GM18505 (cell line): ENCODE data around the gene KIAA0232.
"Not testable (repeated sequence)": the region's sequence is repeated elsewhere in the genome, so short reads cannot be mapped to it uniquely, and the experiment has no call there.

ENCODE experiments used
- ATAC-seq: cut with Tn5 transposase; IDR thresholded peaks from one replicate; pipeline ENCODE4 v1.9.1; 2021; ENCODE audit not compliant: unreplicated experiment
- POLR2A ChIP-seq: IDR thresholded peaks from 4 replicates; pipeline ENCODE4 v1.6.1; 2011; ENCODE audit warnings: borderline replicate concordance; ENCODE audit not compliant: insufficient read depth, insufficient read length; ENCODE audit errors: extremely low read depth

Gene KIAA0232

DNA sequence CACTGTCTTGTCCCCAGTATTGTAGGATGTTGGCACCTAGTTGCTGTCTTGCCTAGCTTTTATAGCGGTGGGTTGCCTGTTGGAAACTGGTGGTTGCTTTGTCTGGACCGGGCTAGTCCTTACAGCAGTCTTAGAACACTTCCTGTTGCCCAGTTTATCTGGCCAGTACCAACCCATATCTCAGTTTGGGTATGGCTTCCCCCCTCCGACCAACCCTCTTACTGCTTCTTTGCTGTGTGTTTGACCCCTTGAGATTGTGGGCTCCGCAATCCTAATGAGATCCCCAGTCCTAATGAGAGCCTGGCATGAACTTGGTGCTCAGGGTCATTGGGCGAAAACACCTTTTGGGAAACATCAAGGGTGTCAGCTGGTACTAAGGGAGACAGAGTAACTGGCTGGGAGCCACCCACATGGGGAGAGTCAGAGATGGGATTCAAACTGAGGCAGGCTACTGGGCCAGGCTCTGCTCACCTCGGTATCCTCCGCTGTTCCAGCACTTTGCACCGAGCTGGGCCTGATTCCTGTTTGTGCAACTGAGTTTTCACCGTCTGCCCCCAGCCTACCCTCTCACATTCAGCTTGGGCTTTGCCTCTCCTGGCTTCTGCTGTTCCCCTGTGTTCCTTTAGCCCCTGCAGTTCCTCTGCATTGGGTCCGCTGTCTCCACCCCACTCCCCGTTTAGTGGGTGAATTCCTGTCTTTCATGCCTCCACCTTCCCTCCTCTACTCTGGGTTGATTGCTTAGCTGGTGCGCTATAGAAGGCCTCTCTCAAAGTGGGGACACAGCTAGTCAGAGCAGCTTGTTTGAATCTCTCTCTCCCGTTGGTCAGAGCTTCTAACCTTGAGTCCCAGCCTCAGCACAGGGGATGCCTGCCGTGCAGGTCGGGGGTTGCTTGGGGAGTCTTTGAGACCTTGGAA is 128.7 kb downstream of the KIAA0232 start:
- no peak for ATAC-seq

DNA sequence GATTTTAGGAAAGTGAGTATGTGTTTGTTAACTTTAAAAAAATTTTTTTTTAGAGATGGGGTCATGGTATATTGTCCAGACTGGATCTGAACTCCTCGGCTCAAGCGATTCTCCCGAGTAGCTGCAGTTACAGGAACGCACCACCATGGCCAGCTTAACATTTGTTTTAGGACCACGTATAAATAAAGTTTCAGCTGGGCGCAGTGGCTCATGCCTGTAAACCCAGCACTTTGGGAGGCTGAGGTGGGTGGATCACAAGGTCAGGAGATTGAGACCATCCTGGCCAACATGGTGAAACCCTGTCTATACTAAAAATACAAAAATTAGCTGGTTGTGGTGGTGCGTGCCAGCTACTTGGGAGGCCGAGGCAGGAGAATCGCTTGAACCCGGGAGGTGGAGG is 129.4 kb downstream of the KIAA0232 start:
- not testable (repeated sequence) for ATAC-seq

More for the DNA sequence above, 128.7 kb downstream of the KIAA0232 start:
- no peak for TF ChIP-seq POLR2A

DNA sequence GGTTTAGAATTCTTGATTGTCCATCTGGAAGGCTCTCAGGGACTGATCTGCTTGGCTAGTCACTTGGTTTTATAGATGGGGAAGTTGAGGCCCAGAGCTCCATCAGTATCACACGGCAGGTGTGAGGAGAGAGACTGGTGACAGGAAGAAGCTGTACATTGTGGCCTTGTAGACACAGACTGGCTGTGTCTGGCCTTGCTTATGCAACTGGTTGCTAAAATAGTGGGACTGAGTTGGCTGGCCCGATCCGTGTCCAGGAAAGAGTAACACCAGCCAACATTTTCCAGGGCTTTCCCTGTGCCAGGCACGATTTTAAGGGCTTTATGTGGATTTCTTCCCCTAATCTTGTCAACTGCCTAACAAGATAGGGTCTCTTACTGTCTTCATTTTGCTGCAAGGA is 129.9 kb downstream of the KIAA0232 start:
- no peak for TF ChIP-seq POLR2A
- ATAC-seq, result no peak

DNA sequence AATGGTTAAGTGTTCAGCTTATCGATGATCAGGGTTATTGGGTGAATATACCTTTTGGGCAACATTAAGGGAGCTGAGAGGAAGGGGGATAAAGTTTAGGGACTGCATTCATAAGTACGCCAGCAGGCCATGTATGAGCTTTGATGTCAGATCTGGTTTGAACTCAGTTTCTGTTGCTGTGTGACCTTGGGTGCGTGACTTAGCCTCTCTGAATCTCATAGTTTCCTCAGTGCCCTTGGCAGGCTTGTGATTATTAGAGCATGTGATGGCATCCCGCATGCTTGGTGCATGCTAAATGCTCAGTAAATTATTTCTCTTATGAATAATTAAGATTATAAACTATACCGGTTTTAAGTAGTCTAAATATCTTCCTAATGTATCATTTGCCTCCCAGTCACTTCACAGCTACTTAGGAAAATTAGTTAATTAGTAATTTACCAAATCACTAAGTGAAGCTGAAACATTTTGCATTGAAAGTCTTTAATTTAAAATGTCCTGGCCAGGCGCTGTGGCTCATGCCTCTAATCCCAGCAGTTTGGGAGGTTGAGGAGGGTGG is 130.9 kb downstream of the KIAA0232 start:
- TF ChIP-seq POLR2A, result no peak
- no peak for ATAC-seq

DNA sequence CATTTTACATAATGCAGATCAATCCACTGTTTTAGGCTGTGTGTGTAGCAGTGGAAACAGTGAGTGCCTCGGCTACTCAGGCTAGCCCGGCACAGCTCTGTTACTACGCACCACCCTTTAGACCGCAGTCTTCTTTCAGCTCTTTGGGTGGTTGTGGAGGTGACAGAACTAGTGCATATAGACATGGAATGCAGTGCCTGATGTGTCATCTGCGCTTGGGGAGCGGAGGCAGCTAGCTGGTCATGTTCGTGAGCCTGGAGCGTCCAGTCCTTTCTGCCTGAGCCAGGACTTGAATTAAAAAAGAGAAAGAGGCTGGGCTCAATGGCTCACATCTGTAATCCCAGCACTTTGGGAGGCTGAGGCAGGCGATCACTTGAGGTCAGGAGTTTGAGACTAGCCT is 131.9 kb downstream of the KIAA0232 start:
- no peak for TF ChIP-seq POLR2A
- no peak for ATAC-seq

DNA sequence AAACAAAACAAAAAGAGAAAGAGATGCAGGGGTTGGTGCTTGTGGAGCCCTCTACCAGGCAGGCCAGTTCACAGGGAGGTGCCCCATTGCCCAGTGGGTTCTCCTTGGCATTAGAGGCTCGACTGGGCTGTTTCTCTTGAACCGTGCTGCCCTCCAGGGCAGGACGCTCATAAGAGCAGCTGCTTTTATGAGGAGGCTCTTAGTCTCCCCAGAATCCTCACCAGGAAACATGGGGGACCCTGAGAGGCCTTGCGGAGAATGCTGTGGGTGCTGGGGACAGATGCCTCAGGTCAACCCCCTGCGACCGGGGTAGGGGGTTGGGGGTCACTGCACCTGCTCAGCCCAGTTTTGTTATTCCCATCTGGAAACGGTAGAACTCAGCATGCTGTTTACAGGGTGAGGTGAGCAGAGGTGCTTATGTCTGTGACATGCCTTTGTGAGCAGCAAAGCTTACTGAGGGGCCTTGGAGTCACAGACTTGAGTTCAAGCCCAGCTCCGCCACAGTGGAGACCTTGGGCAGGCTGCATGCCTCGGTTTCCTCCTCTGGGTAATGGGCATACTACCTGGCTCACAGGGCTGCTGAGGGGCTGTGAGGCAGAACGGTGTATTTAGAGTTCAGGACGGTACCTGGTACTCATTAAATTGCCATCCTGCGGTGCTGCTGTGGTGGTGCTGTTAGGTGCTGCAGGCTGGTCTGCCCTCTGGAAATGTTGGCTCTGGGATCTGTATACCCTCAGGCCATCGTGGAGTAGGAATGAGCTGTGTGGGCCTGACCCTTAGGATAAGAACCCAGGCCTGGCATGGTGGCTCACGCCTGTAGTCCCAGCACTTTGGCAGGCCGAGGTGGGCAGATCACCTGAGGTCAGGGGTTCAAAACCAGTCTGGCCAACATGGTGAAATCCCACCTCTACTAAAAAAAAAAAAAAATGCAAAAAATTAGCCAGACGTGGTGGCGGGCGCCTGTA is 132.8 kb downstream of the KIAA0232 start:
- ATAC-seq, result no peak
- TF ChIP-seq POLR2A, result no peak

DNA sequence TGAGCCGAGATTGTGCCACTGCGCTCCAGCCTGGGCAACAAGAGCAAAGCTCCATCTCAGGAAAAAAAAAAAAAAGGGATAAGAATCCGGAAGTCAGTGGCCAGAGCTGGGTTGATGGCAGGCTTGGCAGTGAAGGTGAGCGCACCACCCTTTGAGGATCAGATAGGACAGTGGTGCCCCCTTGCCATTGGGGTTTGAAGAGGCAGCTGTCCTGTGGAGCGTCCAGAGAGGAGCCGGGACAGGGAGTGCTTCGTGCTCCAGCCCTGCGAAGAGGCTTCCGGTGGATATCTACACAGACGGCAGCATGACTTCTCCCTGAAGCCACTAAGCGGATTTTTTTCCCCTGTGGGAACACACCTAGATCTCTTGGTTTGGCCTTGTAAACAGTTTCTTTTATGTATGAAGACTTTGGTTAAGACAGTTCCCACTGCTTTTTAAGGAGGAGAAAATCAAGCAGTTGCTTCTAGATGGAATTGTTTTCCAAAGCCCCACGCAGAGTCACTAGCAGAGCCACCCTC is 133.6 kb downstream of the KIAA0232 start:
- TF ChIP-seq POLR2A, result no peak
- ATAC-seq, result no peak

DNA sequence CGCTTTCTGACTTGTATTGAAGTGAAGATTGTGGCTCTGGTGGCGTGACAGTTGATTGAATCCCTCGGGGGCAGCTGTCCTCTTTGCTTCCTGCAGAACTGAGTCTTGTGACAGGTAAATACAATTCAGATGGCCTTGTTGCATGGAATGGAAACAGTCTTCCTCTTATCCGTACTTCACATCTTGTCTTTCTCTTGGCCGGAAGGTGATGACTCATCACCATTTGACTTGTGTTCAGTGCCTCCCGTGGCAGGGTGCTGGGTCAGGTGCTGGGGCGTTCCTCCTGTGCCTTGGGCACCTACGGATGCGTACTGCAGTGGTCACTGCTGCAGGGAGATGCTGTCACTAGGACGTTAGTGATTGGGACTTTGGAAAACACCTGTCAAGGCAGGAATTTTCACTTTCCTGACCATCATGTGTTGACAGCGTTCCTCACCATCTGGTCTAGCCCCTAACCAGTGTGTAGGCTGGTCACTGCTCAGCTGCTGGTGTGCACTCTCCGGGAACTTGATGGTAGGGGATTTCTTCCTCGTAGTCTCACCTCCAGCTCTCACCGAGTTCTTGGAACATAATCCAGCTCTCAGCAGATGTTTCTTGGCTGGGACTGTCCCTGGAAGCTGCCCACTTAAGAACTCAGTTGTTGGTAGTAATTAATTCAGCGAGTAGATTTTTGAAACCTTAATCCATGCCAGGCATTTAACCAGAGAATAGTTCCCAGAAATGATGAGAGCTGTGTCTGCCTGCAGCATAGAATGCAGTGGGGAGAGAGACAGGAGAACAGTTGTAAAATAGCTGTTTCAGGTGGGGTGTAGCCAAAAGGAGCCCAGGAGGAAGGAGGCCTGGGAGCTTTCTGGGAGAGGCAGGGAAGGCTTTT is 134.3 kb downstream of the KIAA0232 start:
- no peak for ATAC-seq
- no peak for TF ChIP-seq POLR2A

DNA sequence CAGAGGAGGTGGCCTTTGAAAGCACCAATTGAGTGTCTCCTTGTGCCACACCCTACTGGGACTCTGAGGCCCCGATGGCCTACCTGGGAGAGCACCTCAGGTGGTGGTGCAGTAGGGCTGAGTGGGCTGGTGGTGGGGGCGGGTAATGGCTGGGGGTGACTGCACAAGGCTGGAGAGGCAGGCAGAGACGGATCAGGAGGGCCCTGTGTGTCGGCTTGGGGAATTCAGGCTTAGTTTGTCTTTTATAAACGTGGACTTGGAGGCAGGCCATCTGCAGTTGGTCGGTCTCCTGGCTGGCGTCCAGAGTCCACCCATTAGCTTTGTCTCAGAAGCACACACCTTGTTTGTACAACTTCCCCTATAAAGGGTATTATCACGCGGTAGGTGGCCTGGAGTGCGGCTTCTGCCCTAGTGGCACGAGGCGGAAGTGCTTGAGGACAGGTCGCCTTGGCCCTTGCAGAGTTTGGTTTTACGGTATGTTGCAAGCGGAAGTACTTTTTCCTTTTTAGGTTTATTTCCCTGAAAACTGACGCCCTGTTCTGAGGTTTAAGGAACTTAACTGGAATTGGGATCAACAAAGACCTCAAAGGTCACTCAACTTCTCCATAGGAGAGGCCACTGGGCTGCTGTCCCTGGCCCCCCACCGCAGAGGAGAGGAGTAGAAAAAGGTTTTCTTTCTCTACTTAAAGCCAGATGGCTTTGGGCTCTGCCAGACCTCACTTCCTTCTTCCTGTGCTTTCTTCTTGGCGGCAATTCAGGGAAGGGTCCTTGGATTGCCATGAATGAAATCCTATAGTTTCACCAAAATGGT is 135.1 kb downstream of the KIAA0232 start:
- no peak for ATAC-seq
- TF ChIP-seq POLR2A, result no peak

DNA sequence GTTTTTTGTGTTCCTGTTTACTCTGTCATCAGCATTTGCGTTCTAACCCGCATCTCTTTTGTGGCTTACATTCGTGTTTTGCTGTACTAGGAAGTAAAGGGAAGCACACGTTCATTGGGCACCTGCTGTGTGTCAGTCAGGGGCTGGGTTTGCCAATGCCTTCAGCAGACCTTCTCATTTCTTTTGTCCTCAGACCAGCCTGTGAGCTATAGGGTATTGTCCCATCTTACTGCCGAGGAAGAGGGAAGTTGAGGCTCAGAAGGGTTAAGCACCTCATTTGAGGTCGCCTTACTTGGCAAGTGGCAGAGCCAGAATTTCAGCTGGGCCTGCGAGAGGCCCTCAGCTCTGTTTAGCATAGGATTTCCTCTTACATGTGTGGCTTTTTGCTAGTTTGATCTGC is 135.8 kb downstream of the KIAA0232 start:
- no peak for TF ChIP-seq POLR2A
- no peak for ATAC-seq

DNA sequence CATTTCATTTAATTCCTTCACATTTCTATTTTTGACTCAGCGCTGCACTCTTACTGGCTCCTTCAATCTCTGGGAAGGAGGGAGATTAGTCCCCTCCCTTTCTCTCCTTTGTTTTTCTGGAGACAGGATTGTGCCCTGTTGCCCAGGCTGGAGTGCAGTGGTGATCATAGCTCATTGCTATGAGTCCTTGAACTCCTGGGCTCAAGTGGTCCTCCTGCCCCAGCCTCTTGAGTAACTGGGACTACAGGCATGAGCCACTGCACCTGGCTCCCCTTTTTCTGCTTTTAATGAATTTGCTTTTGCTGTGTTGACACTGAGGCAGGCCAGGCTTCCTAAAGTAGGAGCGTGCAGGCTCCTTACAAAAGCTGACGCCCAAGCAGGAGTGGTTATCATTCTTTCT is 137.6 kb downstream of the KIAA0232 start:
- ATAC-seq, result no peak
- TF ChIP-seq POLR2A, result no peak

DNA sequence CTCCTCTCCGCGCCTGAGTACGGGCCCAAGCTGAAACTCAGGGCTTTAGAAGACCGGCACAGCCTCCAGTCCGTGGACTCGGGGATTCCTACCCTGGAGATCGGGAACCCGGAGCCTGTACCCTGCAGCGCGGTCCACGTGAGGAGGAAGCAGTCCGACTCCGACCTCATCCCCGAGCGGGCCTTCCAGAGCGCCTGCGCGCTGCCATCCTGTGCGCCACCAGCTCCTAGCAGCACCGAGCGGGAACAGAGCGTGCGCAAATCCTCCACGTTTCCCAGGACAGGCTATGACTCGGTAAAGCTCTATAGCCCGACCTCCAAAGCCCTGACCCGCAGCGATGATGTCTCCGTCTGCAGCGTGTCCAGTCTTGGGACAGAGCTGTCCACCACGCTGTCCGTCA is 141.0 kb downstream of the KIAA0232 start:
- no peak for TF ChIP-seq POLR2A
- ATAC-seq, result no peak
